Measurements from ENCODE around the gene ADH1C. TPM values are rescaled to one million over a fixed set of nuclear protein-coding genes. Genes with fewer than 3 reads are reported as not detected.

The ADH1C gene
- total RNA-seq, 1 experiment from 2014 or later: not detected

DNA sequence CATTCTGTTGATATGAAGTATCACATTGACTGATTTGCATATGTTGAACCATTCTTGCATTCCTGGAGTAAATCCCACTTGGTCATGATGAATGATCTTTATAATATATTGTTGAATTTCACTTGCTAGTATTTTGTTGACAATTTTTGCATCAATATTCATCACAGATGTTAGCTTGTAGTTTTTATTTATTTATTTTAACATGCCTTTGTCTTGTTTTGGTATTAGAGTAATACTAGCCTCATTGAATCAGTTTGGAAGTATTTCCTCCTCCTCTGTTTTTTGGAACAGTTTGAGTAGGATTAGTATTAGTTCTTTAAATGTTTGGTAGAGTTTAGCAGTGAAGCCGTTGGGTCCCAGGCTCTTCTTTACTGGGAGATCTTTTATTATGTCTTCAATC lies 13.9 kb upstream of the ADH1C start:
- no peak overlapping the region for H3K27ac Mint-ChIP-seq
- H3K79me1 ChIP-seq (ENCODE audit: insufficient read depth, low read depth, low read length, poor library complexity, severe bottlenecking): no peaks in the 10 kb centered on the region

More for the DNA sequence above, 13.9 kb upstream of the ADH1C start:
- H4K5ac ChIP-seq (ENCODE audit: insufficient read length, low read depth, low read length): no peak overlapping the region
- no peak overlapping the region for H3K18ac ChIP-seq (ENCODE audit: insufficient read length, low read depth, low read length)
- no peak overlapping the region for H3T11ph ChIP-seq (ENCODE audit: low read length)
- H2AFZ ChIP-seq (ENCODE audit: low read length): no peak overlapping the region
- H2AK5ac ChIP-seq (ENCODE audit: insufficient read length, low read length): no peak overlapping the region
- no peak overlapping the region for H4K91ac ChIP-seq (ENCODE audit: insufficient read length, low read depth, low read length)
- Mint-ChIP-seq H3K27me3 (ENCODE audit: low read depth) (no peaks in the 10 kb centered on the region), H3K4me3 (no peak overlapping the region), H3K9me3 (peaks cover 6 to 11% of the 10 kb centered on the region in 2 experiments; a peak in 4 of 5 replicates), H3K4me1 (no peaks in the 10 kb centered on the region), H3K36me3 (ENCODE audit: insufficient read depth in 1 of 3, low read depth in 3 of 3) (peaks cover 0 to 4% (median 3%) of the 10 kb centered on the region in 3 experiments; a peak in 2 of 7 replicates)
- no peak overlapping the region for H2BK20ac ChIP-seq (ENCODE audit: low read depth, low read length, poor library complexity, severe bottlenecking)
- no peak overlapping the region for H3K27ac ChIP-seq (ENCODE audit: insufficient read length, low read depth, low read length)
- H3K56ac ChIP-seq (ENCODE audit: insufficient read length, low read depth, low read length): no peak overlapping the region
- H3K9me3 ChIP-seq (ENCODE audit: control insufficient read depth, low read depth, low read length): no peaks in the 10 kb centered on the region
- no peak overlapping the region for H3K4me2 ChIP-seq (ENCODE audit: insufficient read depth, insufficient read length, low read length)
- no CpG with 5 or more reads among the region's 1 CpG for WGBS (ENCODE audit: extremely low coverage, insufficient read length, low lambda C conversion rate)
- H3K4ac ChIP-seq (ENCODE audit: low read depth, low read length): no peak overlapping the region
- H3K9ac ChIP-seq (ENCODE audit: extremely low read depth, insufficient read length, low read length): no peak overlapping the region
- no peaks in the 10 kb centered on the region for H3K79me2 ChIP-seq (ENCODE audit: insufficient read depth, low read length)
- no peaks in the 10 kb centered on the region for H3K27me3 ChIP-seq (ENCODE audit: insufficient read depth, low read length)
- H4K20me1 ChIP-seq (ENCODE audit: control insufficient read depth, insufficient read depth, insufficient read length): no peaks in the 10 kb centered on the region
- H3K4me1 ChIP-seq (ENCODE audit: insufficient read depth, low read length): no peaks in the 10 kb centered on the region
- H4K8ac ChIP-seq (replicated peaks; ENCODE audit: insufficient read length, low read depth, low read length): no peak overlapping the region
- no peak overlapping the region for H2BK5ac ChIP-seq (ENCODE audit: insufficient read length, low read length)
- no peak overlapping the region for H2BK15ac ChIP-seq (ENCODE audit: low read depth, low read length)
- H2BK120ac ChIP-seq (ENCODE audit: low read depth, low read length, poor library complexity, severe bottlenecking): no peak overlapping the region
- no peak for DNase-seq
- TF ChIP-seq, protein P1, sequence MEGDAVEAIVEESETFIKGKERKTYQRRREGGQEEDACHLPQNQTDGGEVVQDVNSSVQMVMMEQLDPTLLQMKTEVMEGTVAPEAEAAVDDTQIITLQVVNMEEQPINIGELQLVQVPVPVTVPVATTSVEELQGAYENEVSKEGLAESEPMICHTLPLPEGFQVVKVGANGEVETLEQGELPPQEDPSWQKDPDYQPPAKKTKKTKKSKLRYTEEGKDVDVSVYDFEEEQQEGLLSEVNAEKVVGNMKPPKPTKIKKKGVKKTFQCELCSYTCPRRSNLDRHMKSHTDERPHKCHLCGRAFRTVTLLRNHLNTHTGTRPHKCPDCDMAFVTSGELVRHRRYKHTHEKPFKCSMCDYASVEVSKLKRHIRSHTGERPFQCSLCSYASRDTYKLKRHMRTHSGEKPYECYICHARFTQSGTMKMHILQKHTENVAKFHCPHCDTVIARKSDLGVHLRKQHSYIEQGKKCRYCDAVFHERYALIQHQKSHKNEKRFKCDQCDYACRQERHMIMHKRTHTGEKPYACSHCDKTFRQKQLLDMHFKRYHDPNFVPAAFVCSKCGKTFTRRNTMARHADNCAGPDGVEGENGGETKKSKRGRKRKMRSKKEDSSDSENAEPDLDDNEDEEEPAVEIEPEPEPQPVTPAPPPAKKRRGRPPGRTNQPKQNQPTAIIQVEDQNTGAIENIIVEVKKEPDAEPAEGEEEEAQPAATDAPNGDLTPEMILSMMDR (conservative IDR thresholded peaks at IDR 0.05): no peak
- H3K14ac ChIP-seq (ENCODE audit: insufficient read depth, low read length): no peak overlapping the region
- no peaks in the 10 kb centered on the region for H3K23me2 ChIP-seq (ENCODE audit: insufficient read length, low read depth, low read length, poor library complexity, severe bottlenecking)
- no peak overlapping the region for H2BK12ac ChIP-seq (ENCODE audit: insufficient read length, low read depth, low read length)
- no peak overlapping the region for H3K23ac ChIP-seq (ENCODE audit: insufficient read length, low read depth, low read length)
